HG03139 (cell line): Measurements from ENCODE around the gene ALG1.
A peak's percentile ranks its signal among the peaks of the same experiment; 100 is the strongest.
"Not testable (repeated sequence)": the region's sequence is repeated elsewhere in the genome, so short reads cannot be mapped to it uniquely, and the experiment has no call there.

Experiments
- ATAC-seq: cut with Tn5 transposase; IDR thresholded peaks from one replicate; pipeline ENCODE4 v1.9.1; 2021; ENCODE audit not compliant: unreplicated experiment

The ALG1 gene

DNA sequence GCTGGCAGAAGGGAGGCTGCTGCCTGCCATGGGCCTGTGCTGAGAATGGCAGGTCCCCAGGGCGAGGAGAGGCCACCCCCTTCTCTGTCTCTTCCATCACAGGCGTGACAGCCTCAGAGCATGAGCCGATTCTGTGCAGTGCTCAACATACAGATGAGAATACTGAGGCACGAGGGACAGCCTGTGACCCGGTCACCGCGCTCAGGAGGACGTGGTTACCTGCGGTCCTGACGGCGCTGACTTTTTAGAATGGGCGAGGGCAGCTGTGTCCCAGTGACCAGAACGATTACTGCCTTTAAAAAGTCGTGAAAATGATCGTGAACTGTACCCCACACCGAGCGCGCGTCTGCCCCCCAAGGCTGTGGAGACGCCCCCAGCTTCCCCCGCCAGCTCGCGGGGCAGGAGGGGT is 25.4 kb downstream of the ALG1 start:
- ATAC-seq = not testable (repeated sequence)

- ATAC-seq = peak; percentile 97
Observed at GRCh38 chr16:5097470-5098220, 26.0 kb downstream of the ALG1 start, which contains the start of gene EEF2KMT. Gene EEF2KMT (minus strand): TSS chr16:5097795. CDS start chr16:5097739, 56 bp downstream.

GRCh38 chr16:5098221-5099159 is 26.8 kb downstream of the ALG1 start:
- ATAC-seq = peak; percentile 75

- ATAC-seq = not testable (repeated sequence)
Observed at GRCh38 chr16:5099174-5099573, 27.5 kb downstream of the ALG1 start.

DNA sequence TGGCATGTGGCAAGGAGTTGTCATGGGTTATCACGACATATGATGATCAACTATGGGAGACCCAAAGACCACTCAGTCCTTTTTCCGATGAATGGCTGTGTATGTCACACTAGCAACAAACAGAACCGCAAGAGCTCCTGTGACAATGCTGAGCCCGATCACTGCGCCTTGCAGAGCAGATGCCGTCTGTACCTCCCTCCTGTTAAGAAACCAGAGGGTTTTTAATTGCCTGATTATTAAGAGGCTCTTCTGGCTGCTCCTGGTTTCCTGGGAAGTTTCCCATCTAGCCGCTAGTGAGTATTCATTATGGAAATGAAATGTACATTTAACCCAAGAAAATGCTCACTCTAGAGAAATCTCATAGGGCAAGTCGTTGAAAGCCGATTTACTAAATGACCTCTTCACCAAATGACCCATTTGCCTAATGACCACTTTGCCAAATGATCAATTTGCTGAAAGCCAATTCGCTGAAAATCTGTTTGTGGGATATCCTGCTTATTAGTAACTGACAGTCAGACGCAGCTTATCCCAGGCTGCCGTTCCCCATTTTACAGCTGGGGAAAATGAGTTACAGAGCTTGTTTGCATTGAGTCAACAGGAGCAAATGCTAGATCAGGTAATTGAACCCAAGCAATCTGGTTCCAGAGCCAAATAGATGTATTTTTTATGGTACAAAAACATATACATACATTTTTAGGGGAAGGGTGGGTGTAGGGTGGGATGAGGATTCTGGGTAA is 31.8 kb downstream of the ALG1 start:
- ATAC-seq = not testable (repeated sequence)

GRCh38 chr16:5105039-5105438 is 33.4 kb downstream of the ALG1 start:
- not testable (repeated sequence) for ATAC-seq

DNA sequence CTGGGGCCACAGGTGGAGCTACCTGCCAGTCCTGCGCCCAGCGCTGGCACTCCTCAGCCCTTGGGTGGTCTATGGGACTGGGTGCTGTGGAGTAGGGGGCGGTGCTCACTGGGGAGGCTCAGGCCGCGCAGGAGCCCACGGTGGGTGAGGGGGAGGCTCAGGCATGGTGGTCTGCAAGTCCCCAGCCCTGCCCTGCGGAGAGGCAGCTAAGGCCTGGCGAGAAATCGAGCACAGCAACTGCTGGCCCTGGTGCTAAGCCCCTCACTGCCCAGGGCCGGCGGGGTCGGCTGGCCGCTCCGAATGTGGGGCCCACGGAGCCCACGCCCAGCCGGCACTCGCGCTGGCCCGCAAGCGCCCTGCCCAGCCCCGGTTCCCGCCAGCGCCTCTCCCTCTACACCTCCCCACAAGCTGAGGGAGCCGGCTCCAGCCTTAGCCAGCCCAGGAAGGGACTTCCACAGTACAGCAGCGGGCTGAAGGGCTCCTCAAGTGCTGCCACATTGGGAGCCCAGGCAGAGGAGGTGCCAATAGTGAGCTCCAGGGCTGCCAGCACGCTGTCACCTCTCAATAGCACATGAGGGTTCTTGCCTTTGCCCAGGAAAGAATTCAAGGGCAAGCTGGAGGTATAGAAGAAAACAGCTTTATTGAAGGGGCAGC is 37.0 kb downstream of the ALG1 start:
- ATAC-seq = no peak

- not testable (repeated sequence) for ATAC-seq
Observed at GRCh38 chr16:5110933-5111332, 39.3 kb downstream of the ALG1 start.

DNA sequence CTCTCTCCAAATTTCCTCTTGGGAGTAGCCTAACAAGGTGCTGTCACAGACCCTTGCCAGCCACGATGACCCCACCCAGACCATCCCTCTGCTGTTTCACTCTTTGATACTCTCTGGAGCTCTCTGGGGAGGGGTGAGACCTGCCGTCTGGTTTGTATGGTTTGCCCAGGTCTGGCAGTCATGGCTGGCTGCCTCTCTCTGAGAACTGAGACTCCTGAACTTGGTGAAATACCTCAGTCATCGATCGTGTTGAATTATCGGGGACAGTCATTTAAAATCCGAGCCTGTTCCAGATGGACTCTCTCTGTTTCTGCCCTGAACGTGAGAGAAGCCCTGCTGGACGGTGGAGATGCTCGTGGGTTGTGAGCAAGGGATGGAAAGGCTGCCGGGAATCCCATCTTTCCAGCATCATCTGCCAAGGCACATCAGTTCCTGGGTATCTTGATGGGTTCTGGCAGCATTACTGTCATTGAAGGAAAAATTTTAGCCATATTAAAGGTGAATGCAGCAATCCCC is 45.2 kb downstream of the ALG1 start:
- not testable (repeated sequence) for ATAC-seq

- not testable (repeated sequence) for ATAC-seq
Observed at GRCh38 chr16:5117300-5118087, 45.9 kb downstream of the ALG1 start.

DNA sequence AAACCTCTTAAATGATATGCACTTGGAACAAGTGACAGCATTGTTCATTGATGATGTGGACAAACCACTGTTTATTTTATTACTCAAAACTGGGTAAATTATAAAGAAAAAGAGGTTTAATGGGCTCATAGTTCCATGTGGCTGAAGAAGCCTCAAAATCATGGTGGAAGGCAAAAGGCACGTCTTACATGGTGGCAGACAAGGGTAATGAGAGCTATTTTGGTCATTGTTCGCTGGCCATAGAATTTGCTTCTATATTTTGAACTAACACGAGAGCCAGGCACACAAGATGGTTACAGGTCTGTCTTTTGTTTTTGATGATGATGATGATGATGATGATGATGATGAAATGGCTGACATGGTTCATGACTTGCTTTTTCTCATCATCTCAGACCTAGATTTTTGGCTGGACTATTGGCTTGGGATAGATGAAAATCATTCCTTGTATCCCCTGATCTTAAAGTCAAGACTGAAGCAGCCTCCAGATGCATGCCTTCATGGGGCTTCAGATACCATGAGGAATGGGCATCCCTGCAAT is 59.9 kb downstream of the ALG1 start:
- not testable (repeated sequence) for ATAC-seq

- not testable (repeated sequence) for ATAC-seq
Observed at GRCh38 chr16:5132915-5133600, 61.4 kb downstream of the ALG1 start.

DNA sequence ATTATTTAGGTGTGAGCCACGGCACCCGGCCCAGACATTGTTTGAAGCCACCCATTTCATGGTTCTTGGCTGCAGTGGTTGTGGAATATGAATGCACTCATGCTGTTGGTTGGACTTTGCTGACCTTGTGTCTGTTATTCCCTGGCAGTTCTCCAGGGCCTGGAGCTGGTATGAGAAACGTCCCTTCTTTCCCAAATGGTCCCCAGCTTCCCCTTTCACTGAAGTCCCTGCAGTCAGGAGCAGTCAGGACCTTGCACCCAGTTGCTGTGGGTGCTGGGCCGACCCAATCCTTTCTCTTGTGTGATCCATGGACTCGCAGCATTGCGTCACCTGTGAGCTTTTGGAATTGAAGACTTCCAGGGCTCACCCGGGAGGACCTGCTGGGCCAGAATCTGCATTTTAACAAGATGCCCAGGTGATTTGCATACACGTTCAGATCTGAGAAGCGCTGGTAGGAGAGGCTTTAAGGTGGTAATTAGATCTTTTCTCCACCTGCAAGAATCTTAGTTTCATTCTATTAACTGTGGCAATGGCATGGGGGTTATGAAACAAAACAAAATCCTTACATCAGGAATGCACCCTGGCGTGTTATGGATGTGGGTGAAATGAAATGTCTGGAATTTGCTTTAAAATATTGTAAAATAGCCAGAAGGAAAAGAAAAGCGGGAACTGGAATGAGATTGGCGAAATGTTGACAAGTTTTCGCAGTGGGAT is 63.3 kb downstream of the ALG1 start:
- ATAC-seq = not testable (repeated sequence)
